IMR-90 (cell line): Measurements from ENCODE around the gene CNGB1. TPM values are rescaled to one million over a fixed set of nuclear protein-coding genes. Genes with fewer than 3 reads are reported as not detected.

Source experiments
- ATAC-seq: fragments of 200-7000 bp; cut with Tn5 transposase; 2 replicates; pipeline ENCODE4 v1.9.1; 2020; ENCODE audit warnings: low read depth, mild to moderate bottlenecking, moderate library complexity
- BruUV-seq: library from RNA; stranded (reverse); fragments of 400-500 nt; replicated peaks from 2 replicates; lab custom pipeline; 2021; lab: Mats Ljungman, UMichigan
- CTCF ChIA-PET: fragments of 300-600 bp; formaldehyde crosslinking; extraction: SDS; loops from one replicate; lab custom pipeline; 2021; ENCODE audit warnings: antibody characterized with exemption; lab: Yijun Ruan, JAX
- POLR2A ChIA-PET: fragments of 300-600 bp; sonication (Branson Sonifier 250); formaldehyde crosslinking; loops from one replicate; lab custom pipeline; 2022; ENCODE audit warnings: antibody characterized with exemption; ENCODE audit not compliant: unreplicated experiment; lab: Charles Lee
- DNase-seq: peaks from one replicate; pipeline ENCODE4 v3.0.0; 2013
- H2AFZ ChIP-seq: replicated peaks from 2 replicates; pipeline ENCODE3; 2013; ENCODE audit warnings: low read length, mild to moderate bottlenecking; ENCODE audit not compliant: poor library complexity
- H2AK5ac ChIP-seq: 2 replicates; pipeline ENCODE4 v1.6.1; 2013; ENCODE audit warnings: low read depth, low read length, inconsistent platforms
- H2AK9ac ChIP-seq: replicated peaks from 2 replicates; pipeline ENCODE3; 2013; ENCODE audit warnings: mild to moderate bottlenecking, low read depth, low read length, moderate library complexity; ENCODE audit not compliant: poor library complexity
- H2BK120ac ChIP-seq: 2 replicates; pipeline ENCODE4 v1.6.1; 2013; ENCODE audit warnings: low read depth, low read length, inconsistent platforms
- H2BK15ac ChIP-seq: 3 replicates; pipeline ENCODE4 v1.6.1; 2013; ENCODE audit warnings: low read depth, low read length, inconsistent platforms
- H2BK20ac ChIP-seq: 2 replicates; pipeline ENCODE4 v1.6.1; 2013; ENCODE audit warnings: low read depth, mild to moderate bottlenecking, inconsistent platforms, low read length, moderate library complexity
- H2BK5ac ChIP-seq: 2 replicates; pipeline ENCODE4 v1.6.1; 2013; ENCODE audit warnings: mild to moderate bottlenecking, low read depth, low read length, inconsistent platforms; ENCODE audit not compliant: poor library complexity, severe bottlenecking
- H3K14ac ChIP-seq: replicated peaks from 2 replicates; pipeline ENCODE4 v1.6.1; 2013; ENCODE audit warnings: low read depth, low read length, inconsistent platforms
- H3K18ac ChIP-seq: 2 replicates; pipeline ENCODE4 v1.6.1; 2013; ENCODE audit warnings: low read depth, low read length, control low read depth
- H3K23ac ChIP-seq: 2 replicates; pipeline ENCODE4 v1.6.1; 2013; ENCODE audit warnings: low read depth, low read length, inconsistent platforms
- H3K27ac ChIP-seq: 2 replicates; pipeline ENCODE4 v1.5.1; 2013; ENCODE audit warnings: mild to moderate bottlenecking, control low read depth, low read length; ENCODE audit not compliant: insufficient read depth
- H3K27me3 ChIP-seq: 2 replicates; pipeline ENCODE4 v1.6.1; 2013; ENCODE audit warnings: low read length; ENCODE audit not compliant: control insufficient read depth, insufficient read depth
- H3K36me3 ChIP-seq: 2 replicates; pipeline ENCODE4 v1.6.1; 2013; ENCODE audit warnings: low read length, mixed read lengths; ENCODE audit not compliant: control insufficient read depth, insufficient read depth
- H3K4ac ChIP-seq: 2 replicates; pipeline ENCODE4 v1.6.1; 2013; ENCODE audit warnings: low read depth, low read length, inconsistent platforms
- H3K4me1 ChIP-seq: 2 replicates; pipeline ENCODE4 v1.6.1; 2013; ENCODE audit warnings: low read length, mixed read lengths; ENCODE audit not compliant: control insufficient read depth, insufficient read depth
- H3K4me2 ChIP-seq: 2 replicates; pipeline ENCODE4 v1.6.1; 2013; ENCODE audit warnings: low read depth, mild to moderate bottlenecking, control low read depth, low read length, moderate library complexity
- H3K4me3 ChIP-seq: 2 replicates; pipeline ENCODE4 v1.5.1; 2013; ENCODE audit warnings: low read depth, mild to moderate bottlenecking, control low read depth, low read length, moderate library complexity; ENCODE audit not compliant: insufficient read depth
- H3K56ac ChIP-seq: 2 replicates; pipeline ENCODE4 v1.6.1; 2013; ENCODE audit warnings: low read length, inconsistent platforms; ENCODE audit not compliant: insufficient read depth; ENCODE audit errors: extremely low read depth
- H3K79me1 ChIP-seq, 2 experiments: 2 replicates each; pipeline ENCODE4 v1.6.1; 2013; ENCODE audit warnings: low read length in 2 of 2, inconsistent platforms in 1 of 2, low read depth in 1 of 2
- H3K9ac ChIP-seq: 2 replicates; pipeline ENCODE4 v1.6.1; 2013; ENCODE audit warnings: low read depth, low read length, control low read depth
- H3K9me1 ChIP-seq: 2 replicates; pipeline ENCODE4 v1.6.1; 2013; ENCODE audit warnings: low read length, inconsistent platforms; ENCODE audit not compliant: insufficient read depth
- H3K9me3 ChIP-seq: 2 replicates; pipeline ENCODE4 v1.6.1; 2013; ENCODE audit warnings: low read length; ENCODE audit not compliant: control insufficient read depth, insufficient read depth
- H4K20me1 ChIP-seq: 2 replicates; pipeline ENCODE4 v1.6.1; 2013; ENCODE audit warnings: low read length, inconsistent platforms; ENCODE audit not compliant: insufficient read depth
- H4K5ac ChIP-seq: 2 replicates; pipeline ENCODE4 v1.6.1; 2013; ENCODE audit warnings: mild to moderate bottlenecking, low read depth, low read length, control low read depth
- H4K8ac ChIP-seq, 2 experiments: 2 replicates each; pipeline ENCODE4 v1.6.1; 2013; ENCODE audit warnings: low read depth in 2 of 2, low read length in 2 of 2, control low read depth in 1 of 2, inconsistent platforms in 1 of 2
- H4K91ac ChIP-seq: 2 replicates; pipeline ENCODE4 v1.6.1; 2013; ENCODE audit warnings: low read depth, low read length, inconsistent platforms; ENCODE audit not compliant: insufficient read depth
- RFX5 ChIP-seq: IDR thresholded peaks from 2 replicates; pipeline ENCODE4 v1.8.0; 2012; ENCODE audit warnings: low read depth, mild to moderate bottlenecking, low read length, moderate library complexity
- WGBS, 2 experiments: methylation state at CpG; one replicate each; pipeline versions ENCODE4 v1.1.5 to v1.1.7; 2013; ENCODE audit warnings: missing lambda C conversion rate in 2 of 2; ENCODE audit not compliant: insufficient read length in 1 of 2; ENCODE audit errors: extremely low coverage in 2 of 2; 5-methylcytosine and 5-hydroxymethylcytosine counted together
- dilution Hi-C: fragments of 300-500 bp; cut with HindIII; formaldehyde crosslinking; loops from one replicate; pipeline ENCODE4 v1.14.3; 2018; ENCODE audit warnings: low sequenced_read_pairs; ENCODE audit not compliant: unreplicated experiment
- in situ Hi-C: fragments of 300-500 bp; cut with MboI; formaldehyde crosslinking; loops from 3 replicates; pipeline ENCODE4 v1.14.3; 2019; ENCODE audit warnings: low sequenced_read_pairs, inconsistent platforms, mixed read lengths
- intact Hi-C: fragments of 100-400 bp; cut with micrococcal nuclease; formaldehyde crosslinking; loops from 2 replicates; pipeline ENCODE4 v1.10.0; 2022
- polyA plus RNA-seq, 3 experiments: library from polyadenylated mRNA; depleted of rRNA; stranded (reverse); fragments of >200 nt; gene quantifications; 2 replicates each; pipeline ENCODE4 v1.2.3, GENCODE V29; 2012; ENCODE audit warnings: low replicate concordance in 1 of 3
- total RNA-seq: library from RNA; depleted of rRNA; stranded (reverse); fragments of >200 nt; gene quantifications from 2 replicates; pipeline ENCODE4 v1.2.3, GENCODE V29; 2012
- TF ChIP-seq, protein P1 (sequence below): fragments of 150-350 bp; IDR thresholded peaks from 2 replicates; pipeline ENCODE4 v1.6.1; 2017; ENCODE audit warnings: mild to moderate bottlenecking, antibody characterized with exemption, low read length, low read depth

The CNGB1 gene
- total and polyA plus RNA-seq, 2 of the 4 experiments (the other 2 are of a cell fraction), result not detected

DNA sequence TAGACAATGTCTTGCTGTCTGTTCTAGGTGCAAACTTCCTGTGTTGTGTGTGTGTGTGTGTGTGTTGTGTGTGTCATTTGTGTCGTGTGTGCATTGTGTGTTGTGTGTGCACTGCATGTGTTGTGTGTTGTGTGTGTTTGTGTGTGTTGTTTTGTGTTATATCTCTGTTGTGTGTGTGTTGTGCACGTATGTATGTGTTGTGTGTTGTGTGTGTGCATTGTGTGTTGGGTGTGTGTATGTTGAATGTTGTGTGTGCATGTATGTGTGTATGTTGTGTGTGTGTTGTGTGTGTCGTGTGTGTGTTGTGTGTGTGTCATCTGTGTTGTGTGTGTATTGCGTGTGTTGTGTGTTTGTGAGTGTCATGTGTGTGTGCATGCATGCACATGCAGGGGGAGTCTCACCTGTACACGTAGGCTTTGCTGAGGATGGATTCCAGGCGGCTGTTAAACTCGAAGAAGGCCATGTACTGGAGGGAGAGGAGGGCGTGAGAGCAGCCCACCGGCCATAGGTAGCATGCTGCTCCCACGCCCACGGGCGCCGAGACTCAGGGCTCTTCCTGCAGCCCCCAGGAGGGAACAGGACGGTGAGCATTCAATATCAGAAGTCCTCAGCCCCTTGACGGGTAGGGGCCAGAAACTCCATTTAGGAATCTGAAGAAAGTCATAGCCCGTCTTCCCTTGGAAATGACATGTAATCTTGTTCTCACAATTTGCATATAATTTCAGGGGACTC, 58.2 kb downstream of the CNGB1 start (continued):
- TF ChIP-seq, protein P1, sequence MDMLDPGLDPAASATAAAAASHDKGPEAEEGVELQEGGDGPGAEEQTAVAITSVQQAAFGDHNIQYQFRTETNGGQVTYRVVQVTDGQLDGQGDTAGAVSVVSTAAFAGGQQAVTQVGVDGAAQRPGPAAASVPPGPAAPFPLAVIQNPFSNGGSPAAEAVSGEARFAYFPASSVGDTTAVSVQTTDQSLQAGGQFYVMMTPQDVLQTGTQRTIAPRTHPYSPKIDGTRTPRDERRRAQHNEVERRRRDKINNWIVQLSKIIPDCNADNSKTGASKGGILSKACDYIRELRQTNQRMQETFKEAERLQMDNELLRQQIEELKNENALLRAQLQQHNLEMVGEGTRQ, result no peak

DNA sequence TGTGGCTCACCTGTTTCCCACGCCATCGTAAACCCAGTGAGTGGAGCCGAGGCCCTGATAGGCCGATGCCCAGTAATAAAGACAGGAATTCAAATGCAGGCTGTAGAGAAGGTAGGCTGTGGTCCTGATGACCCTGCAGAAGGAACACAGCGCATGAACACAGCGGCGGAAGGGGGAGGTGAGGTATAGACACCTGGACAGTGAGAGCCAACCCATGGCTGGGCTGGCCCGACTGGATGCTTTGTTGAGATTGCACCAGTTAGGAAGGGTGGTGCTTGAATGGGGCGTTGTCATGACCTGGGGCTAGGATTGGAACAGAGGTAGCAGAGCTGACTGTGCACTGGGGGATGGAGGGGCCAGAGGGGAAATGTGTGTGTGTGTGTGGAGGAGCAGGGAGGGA, 59.2 kb downstream of the CNGB1 start:
- H3K18ac ChIP-seq, result no peak overlapping the region
- intact Hi-C loops (no loop called here), in situ Hi-C loops (loop anchor here (25.0 kb wide), 1 partner anchor 201 kb away; no protein-coding TSS in a partner anchor), dilution Hi-C loops (no loop called here)
- no peak overlapping the region for H4K8ac ChIP-seq
- H3K14ac ChIP-seq, result no peak overlapping the region
- H3K4me3 ChIP-seq, result no peak overlapping the region
- no peak overlapping the region for H2BK15ac ChIP-seq
- H4K20me1 ChIP-seq, result no peaks in the 10 kb centered on the region
- H2AK5ac ChIP-seq, result no peak overlapping the region
- CTCF ChIA-PET, result no interaction called here
- no peak overlapping the region for H2AFZ ChIP-seq
- no peak for TF ChIP-seq RFX5
- WGBS, 2 experiments, result 85% methylated on average over 3 of the region's 9 CpGs; no CpG with 5 or more reads in 1 of the 2 experiments
- H2BK5ac ChIP-seq, result no peak overlapping the region
- ATAC-seq, result no peak
- no peak overlapping the region for H4K91ac ChIP-seq
- no peak overlapping the region for H3K23ac ChIP-seq
- no peak overlapping the region for H3K9ac ChIP-seq
- H3K4me2 ChIP-seq, result no peak overlapping the region
- no TSS peak for BruUV-seq
- DNase-seq, result no peak
- H2BK20ac ChIP-seq, result no peak overlapping the region
- H3K4me1 ChIP-seq, result peaks cover under 1% of the 10 kb centered on the region; the same call in 1 of the 2 replicates
- peaks cover 58% of the 10 kb centered on the region for H3K27me3 ChIP-seq
- H3K4ac ChIP-seq, result no peak overlapping the region
- no peak overlapping the region for H3K27ac ChIP-seq
- H2BK120ac ChIP-seq, result no peak overlapping the region
- H3K56ac ChIP-seq, result no peak overlapping the region
- POLR2A ChIA-PET, result no interaction called here
- H3K79me1 ChIP-seq, result no peaks in the 10 kb centered on the region
- no peaks in the 10 kb centered on the region for H3K36me3 ChIP-seq
- no peaks in the 10 kb centered on the region for H3K9me3 ChIP-seq
- no peak overlapping the region for H4K5ac ChIP-seq
- no peak overlapping the region for H2AK9ac ChIP-seq
- H3K9me1 ChIP-seq, result peaks cover 5% of the 10 kb centered on the region; the same call in 1 of the 2 replicates
